Measurements from ENCODE around the gene DNAH6. TPM values are rescaled to one million over a fixed set of nuclear protein-coding genes. Genes with fewer than 3 reads are reported as not detected.
"Not testable (repeated sequence)": the region's sequence is repeated elsewhere in the genome, so short reads cannot be mapped to it uniquely, and the experiment has no call there.

DNAH6 gene, protein sequence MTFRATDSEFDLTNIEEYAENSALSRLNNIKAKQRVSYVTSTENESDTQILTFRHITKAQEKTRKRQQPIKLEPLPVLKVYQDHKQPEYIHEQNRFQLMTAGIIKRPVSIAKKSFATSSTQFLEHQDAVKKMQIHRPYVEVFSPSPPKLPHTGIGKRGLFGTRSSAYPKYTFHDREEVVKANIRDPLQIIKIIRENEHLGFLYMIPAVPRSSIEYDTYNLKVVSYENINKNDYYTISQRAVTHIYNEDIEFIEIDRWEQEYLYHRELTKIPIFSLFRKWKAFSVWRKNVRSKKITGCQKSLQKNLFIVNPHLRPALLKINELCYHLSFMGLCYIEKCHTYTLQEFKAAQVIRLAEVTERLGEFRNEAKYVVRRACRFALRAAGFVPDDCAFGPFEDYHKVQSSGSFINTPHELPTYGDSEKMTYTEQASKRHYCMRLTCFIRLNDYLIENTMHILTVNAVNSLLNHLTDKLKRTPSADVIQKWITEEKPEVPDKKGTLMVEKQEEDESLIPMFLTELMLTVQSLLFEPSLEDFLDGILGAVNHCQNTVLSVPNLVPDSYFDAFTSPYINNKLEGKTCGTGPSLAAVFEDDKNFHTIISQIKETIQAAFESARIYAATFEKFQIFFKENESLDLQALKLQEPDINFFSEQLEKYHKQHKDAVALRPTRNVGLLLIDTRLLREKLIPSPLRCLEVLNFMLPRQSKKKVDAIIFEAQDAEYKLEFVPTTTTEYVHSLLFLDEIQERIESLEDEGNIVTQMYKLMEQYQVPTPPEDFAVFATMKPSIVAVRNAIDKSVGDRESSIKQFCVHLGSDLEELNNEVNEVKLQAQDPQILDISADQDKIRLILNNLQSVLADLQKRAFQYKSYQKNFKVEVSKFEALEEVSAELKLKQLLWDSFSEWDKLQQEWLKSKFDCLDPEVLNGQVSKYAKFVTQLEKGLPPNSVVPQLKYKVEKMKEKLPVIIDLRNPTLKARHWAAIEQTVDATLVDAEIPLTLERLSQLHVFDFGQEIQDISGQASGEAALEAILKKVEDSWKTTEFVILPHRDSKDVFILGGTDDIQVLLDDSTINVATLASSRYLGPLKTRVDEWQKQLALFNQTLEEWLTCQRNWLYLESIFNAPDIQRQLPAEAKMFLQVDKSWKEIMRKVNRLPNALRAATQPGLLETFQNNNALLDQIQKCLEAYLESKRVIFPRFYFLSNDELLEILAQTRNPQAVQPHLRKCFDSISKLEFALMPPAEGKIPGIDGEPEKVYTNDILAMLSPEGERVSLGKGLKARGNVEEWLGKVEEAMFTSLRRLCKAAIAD (N-terminal part only)
- 0.01 TPM for polyA plus RNA-seq (2012; ENCODE audit: low read depth, missing spikeins)

DNA sequence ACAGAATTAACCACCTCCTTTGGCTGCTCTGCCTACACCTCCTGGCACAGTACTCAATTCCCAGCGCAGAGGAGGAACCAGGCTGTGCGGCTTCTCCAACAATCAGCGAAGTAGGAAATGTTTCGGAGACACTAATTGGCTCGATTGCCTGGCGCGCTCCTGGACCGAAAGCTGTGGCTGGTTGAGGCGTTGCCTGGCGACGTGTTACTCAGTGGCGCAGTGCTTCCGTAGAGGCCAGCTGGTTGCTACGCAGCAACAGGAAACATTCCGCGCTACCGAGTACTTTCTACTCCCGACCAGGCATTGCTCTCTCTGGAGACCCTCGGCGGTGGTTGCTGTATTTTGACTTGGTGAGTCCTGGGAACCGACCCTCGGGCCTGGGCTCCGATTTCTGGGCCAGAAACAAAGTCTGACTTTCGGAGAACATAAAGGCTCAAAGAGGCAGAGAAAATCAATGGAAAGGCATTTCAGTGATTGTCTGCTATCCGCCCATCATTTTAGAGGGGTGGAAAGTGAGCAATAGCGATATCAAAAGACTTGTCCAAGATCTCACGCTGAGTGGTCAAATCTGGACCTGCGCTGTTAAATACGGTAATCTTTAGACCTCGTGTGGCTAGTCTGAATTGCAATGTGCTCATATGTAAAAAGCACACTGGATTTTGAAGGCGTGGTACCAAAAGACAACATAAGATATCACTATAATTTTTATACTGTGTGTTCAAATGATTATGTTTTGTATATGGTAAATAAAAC, at the start of gene DNAH6:
Gene DNAH6, plus strand, starts transcription at position 265 of the 753 bp plus-strand sequence. CDS start 1,329 bp downstream, outside the sequence.
- DNase-seq (ENCODE audit: insufficient read length, low spot score) (peak; percentile 13), FAIRE-seq (peak; percentile 84)
- TF ChIP-seq TAF1 (IDR thresholded peaks at IDR 0.05; ENCODE audit: low read depth, low read length) (no peak), PAX5 (IDR thresholded peaks at IDR 0.05; ENCODE audit: insufficient read depth, low read length, severe bottlenecking) (no peak), POLR2A (IDR thresholded peaks at IDR 0.05; ENCODE audit: low read depth, low read length) (no peak), POLR2AphosphoS5 (IDR thresholded peaks at IDR 0.05; ENCODE audit: low read depth, low read length) (no peak), SPI1 (IDR thresholded peaks at IDR 0.05; ENCODE audit: low read depth, low read length) (no peak), POU2F2 (IDR thresholded peaks at IDR 0.05; ENCODE audit: low read depth, low read length) (no peak)

- TF ChIP-seq PAX5 (IDR thresholded peaks at IDR 0.05; ENCODE audit: insufficient read depth, low read length, severe bottlenecking) (no peak), POLR2A (IDR thresholded peaks at IDR 0.05; ENCODE audit: low read depth, low read length) (no peak)
- FAIRE-seq (no peak), DNase-seq (ENCODE audit: insufficient read length, low spot score) (no peak)
Measured at GRCh38 chr2:84467389-84467788, 48.9 kb upstream of the DNAH6 start.

GRCh38 chr2:84472423-84472822, 43.9 kb upstream of the DNAH6 start:
- DNase-seq (ENCODE audit: insufficient read length, low spot score); FAIRE-seq: not testable (repeated sequence)

GRCh38 chr2:84472856-84473565, 43.3 kb upstream of the DNAH6 start:
- FAIRE-seq (no peak), DNase-seq (ENCODE audit: insufficient read length, low spot score) (no peak)
- TF ChIP-seq POU2F2 (IDR thresholded peaks at IDR 0.05; ENCODE audit: low read depth, low read length) (no peak), PAX5 (IDR thresholded peaks at IDR 0.05; ENCODE audit: insufficient read depth, low read length, severe bottlenecking) (no peak), SPI1 (IDR thresholded peaks at IDR 0.05; ENCODE audit: low read depth, low read length) (no peak), POLR2A (IDR thresholded peaks at IDR 0.05; ENCODE audit: low read depth, low read length) (no peak), POLR2AphosphoS5 (IDR thresholded peaks at IDR 0.05; ENCODE audit: low read depth, low read length) (no peak), TAF1 (IDR thresholded peaks at IDR 0.05; ENCODE audit: low read depth, low read length) (no peak)

DNA sequence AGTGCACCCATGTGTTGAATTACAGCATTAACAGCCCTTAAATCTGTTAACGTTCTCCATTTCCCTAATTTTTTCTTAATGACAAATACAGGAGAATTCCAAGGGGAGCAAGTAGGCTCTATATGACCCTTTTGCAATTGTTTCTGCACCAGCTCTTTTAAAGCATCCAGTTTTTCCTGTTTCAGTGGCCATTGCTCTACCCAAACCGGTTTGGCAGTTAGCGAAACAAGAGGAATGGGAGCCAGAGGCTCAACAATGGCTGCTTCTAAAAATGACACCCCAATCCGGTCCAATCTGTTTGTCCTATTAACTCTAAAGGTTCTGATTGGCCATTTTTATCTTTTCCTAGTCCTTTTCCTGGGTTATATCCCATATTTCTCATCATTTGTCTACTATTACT, 42.1 kb upstream of the DNAH6 start:
- FAIRE-seq (no peak), DNase-seq (ENCODE audit: insufficient read length, low spot score) (no peak)
- TF ChIP-seq PAX5 (IDR thresholded peaks at IDR 0.05; ENCODE audit: insufficient read depth, low read length, severe bottlenecking), result no peak
- no peak for TF ChIP-seq SPI1 (IDR thresholded peaks at IDR 0.05; ENCODE audit: low read depth, low read length)
- no peak for TF ChIP-seq TAF1 (IDR thresholded peaks at IDR 0.05; ENCODE audit: low read depth, low read length)
- TF ChIP-seq POLR2A (IDR thresholded peaks at IDR 0.05; ENCODE audit: low read depth, low read length), result no peak
- TF ChIP-seq POLR2AphosphoS5 (IDR thresholded peaks at IDR 0.05; ENCODE audit: low read depth, low read length), result no peak
- no peak for TF ChIP-seq POU2F2 (IDR thresholded peaks at IDR 0.05; ENCODE audit: low read depth, low read length)

GRCh38 chr2:84477886-84478285, 38.4 kb upstream of the DNAH6 start:
- DNase-seq (ENCODE audit: insufficient read length, low spot score), result no peak
- no peak for FAIRE-seq
- no peak for TF ChIP-seq POU2F2 (IDR thresholded peaks at IDR 0.05; ENCODE audit: low read depth, low read length)
- TF ChIP-seq POLR2A (IDR thresholded peaks at IDR 0.05; ENCODE audit: low read depth, low read length), result no peak
- TF ChIP-seq SPI1 (IDR thresholded peaks at IDR 0.05; ENCODE audit: low read depth, low read length), result no peak
- TF ChIP-seq TAF1 (IDR thresholded peaks at IDR 0.05; ENCODE audit: low read depth, low read length), result no peak
- TF ChIP-seq PAX5 (IDR thresholded peaks at IDR 0.05; ENCODE audit: insufficient read depth, low read length, severe bottlenecking), result no peak
- no peak for TF ChIP-seq POLR2AphosphoS5 (IDR thresholded peaks at IDR 0.05; ENCODE audit: low read depth, low read length)

DNA sequence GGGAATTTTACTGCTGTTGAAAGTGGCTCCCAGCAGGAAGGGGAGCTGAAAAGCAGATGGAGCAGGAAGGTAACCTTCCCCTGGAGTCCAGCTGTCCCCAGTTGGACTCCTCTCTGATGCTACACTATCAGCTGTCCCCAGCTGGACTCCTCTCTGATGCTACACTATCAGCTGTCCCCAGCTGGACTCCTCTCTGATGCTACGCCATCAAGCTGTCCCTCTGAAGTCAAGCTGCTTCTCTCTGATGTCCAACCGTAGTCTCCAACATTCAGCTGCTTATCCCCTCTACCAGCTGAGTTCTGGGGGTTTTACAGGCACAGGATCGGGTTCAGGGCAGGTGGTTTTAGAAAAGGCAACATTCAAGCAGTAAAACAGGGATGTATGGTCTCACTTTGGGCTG, 37.4 kb upstream of the DNAH6 start:
- DNase-seq (ENCODE audit: insufficient read length, low spot score) (no peak), FAIRE-seq (no peak)
- no peak for TF ChIP-seq TAF1 (IDR thresholded peaks at IDR 0.05; ENCODE audit: low read depth, low read length)
- TF ChIP-seq POLR2AphosphoS5 (IDR thresholded peaks at IDR 0.05; ENCODE audit: low read depth, low read length), result no peak
- no peak for TF ChIP-seq POU2F2 (IDR thresholded peaks at IDR 0.05; ENCODE audit: low read depth, low read length)
- TF ChIP-seq POLR2A (IDR thresholded peaks at IDR 0.05; ENCODE audit: low read depth, low read length), result no peak
- no peak for TF ChIP-seq PAX5 (IDR thresholded peaks at IDR 0.05; ENCODE audit: insufficient read depth, low read length, severe bottlenecking)
- TF ChIP-seq SPI1 (IDR thresholded peaks at IDR 0.05; ENCODE audit: low read depth, low read length), result no peak

DNA sequence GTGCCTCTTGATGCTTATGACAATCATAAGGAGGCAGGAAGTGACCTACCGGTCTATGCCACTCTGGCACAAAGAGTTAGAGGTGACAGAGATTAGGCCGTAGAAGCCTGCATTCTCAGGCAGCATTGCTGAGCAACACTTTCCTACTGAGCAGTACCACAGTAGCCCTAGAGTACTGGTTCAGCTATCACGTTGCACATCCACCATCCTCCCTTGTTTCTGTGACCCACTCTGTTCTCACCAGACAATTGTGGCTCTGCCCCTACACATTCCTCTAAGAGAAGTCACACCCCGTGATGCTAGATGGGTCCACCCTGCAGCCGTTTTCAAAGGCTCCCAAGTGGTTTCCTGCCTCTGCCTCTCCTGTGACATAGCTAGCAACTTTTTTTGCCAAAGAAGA, 34.6 kb upstream of the DNAH6 start:
- FAIRE-seq (no peak), DNase-seq (ENCODE audit: insufficient read length, low spot score) (no peak)
- no peak for TF ChIP-seq POLR2A (IDR thresholded peaks at IDR 0.05; ENCODE audit: low read depth, low read length)
- no peak for TF ChIP-seq TAF1 (IDR thresholded peaks at IDR 0.05; ENCODE audit: low read depth, low read length)
- no peak for TF ChIP-seq PAX5 (IDR thresholded peaks at IDR 0.05; ENCODE audit: insufficient read depth, low read length, severe bottlenecking)
- no peak for TF ChIP-seq SPI1 (IDR thresholded peaks at IDR 0.05; ENCODE audit: low read depth, low read length)
- no peak for TF ChIP-seq POLR2AphosphoS5 (IDR thresholded peaks at IDR 0.05; ENCODE audit: low read depth, low read length)
- no peak for TF ChIP-seq POU2F2 (IDR thresholded peaks at IDR 0.05; ENCODE audit: low read depth, low read length)
